Measurements from ENCODE around the gene RAPSN.

The RAPSN gene

GRCh38 chr11:47409440-47410369 lies 39.2 kb downstream of the RAPSN start:
- H3K36me3 ChIP-seq (ENCODE audit: control insufficient read depth, insufficient read depth, low read length): no peaks in the 10 kb centered on the region
- H3K4me3 ChIP-seq (ENCODE audit: low read length): peak overlapping the region; percentile 29
- peak overlapping the region; percentile 72 for H3K9ac ChIP-seq (ENCODE audit: low read length)
- H3K27me3 ChIP-seq (ENCODE audit: control insufficient read depth, insufficient read depth, low read length): no peaks in the 10 kb centered on the region
- H3K4me1 ChIP-seq (ENCODE audit: control insufficient read depth, insufficient read depth, low read length): peaks cover 31% of the 10 kb centered on the region
- no peaks in the 10 kb centered on the region for H3K9me3 ChIP-seq (ENCODE audit: control insufficient read depth, low read length)

DNA sequence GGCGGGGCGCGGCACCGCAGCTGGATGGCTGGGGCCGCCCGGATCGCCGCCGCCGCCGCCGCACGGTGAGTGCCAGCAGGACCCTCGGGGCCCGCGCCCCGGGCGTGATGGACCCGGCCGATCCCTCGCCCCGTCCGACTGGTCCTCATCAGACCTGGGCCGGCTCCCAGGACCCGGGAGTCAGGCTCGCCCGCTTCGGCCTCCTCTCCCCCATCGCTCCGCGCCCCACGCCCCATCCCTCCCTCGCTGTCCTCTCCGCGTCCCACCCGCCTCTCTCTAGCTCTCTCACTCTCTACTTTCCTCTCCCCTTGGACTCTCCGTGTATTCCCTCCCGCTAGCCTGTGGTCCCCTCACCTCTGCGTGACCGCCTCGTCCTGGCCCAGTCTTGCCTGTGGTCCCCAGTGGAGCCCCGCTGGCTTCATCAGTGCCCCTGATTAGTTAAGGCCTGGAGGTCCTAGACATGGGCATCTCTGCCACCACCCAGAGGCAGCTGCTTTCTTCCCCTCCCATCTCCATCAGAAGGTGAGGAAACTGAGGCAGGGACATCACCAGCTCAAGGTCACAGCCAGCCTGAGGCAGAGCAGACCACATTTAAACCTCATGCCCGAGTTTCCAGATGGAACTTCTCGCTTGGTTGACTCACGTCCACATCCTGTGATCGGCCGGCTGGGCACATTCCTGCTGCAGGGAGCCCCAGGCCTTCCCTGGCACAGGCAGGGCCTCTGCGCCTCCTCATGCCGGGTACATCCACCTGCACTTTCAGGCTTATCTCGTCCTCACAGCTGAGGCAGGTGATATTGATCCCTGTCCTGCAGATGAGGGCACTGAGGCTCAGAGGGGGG lies 40.1 kb downstream of the RAPSN start:
- H3K4me3 ChIP-seq (ENCODE audit: low read length): peak overlapping the region; percentile 29
- H3K9me3 ChIP-seq (ENCODE audit: control insufficient read depth, low read length): no peaks in the 10 kb centered on the region
- no peaks in the 10 kb centered on the region for H3K27me3 ChIP-seq (ENCODE audit: control insufficient read depth, insufficient read depth, low read length)
- H3K4me1 ChIP-seq (ENCODE audit: control insufficient read depth, insufficient read depth, low read length): peaks cover 31% of the 10 kb centered on the region
- H3K9ac ChIP-seq (ENCODE audit: low read length): peak overlapping the region; percentile 72
- no peaks in the 10 kb centered on the region for H3K36me3 ChIP-seq (ENCODE audit: control insufficient read depth, insufficient read depth, low read length)

DNA sequence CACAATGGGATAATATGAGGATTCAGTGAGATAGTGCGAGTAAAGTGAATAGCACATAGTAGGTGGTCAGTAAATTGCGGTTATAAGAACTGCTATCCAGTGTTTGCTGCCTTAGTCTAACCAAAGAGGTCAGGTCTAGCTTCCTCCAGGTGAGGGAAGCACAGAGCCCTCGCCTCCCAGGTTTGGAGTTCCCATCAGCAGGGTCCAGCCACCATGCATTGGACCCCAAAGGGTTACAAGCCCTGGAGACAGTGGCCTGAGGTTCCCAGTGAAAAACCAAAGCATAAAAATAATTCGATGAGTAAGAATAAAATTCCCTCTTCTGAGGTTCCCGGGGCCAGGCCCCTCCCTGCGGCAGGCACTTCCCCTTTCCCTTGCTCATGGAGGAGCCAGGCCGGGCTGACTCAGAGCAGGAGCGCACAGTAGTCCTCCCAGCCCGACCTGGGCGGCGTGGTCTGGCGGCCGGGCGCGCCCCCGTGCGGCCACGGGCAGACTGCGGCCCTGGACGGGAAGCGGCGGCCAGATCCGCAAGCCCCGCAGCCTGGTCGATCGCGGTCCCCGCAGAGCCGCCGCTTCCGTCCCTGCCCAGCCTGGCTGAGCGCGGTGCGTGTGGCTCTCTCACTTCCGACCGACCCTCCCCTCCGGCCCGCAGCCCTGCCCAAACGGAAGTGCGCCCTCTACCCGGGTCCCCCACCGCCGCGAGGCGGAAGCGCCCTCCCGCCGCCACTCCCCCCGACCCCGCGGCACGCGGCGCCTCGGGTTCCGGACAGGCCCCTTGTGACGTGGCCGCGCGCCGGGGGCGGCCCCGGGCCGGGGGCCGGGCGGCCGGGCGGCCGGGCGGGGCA lies 41.0 kb downstream of the RAPSN start, which contains the start of gene SLC39A13:
TSS of gene SLC39A13 (plus strand) at position 845 of the 845 bp plus-strand sequence. CDS start 1,505 bp downstream, outside the sequence.
- Histone ChIP-seq H3K36me3 (ENCODE audit: control insufficient read depth, insufficient read depth, low read length) (no peaks in the 10 kb centered on the region), H3K4me3 (ENCODE audit: low read length) (peak within 1 kb of the TSS; percentile 65), H3K27me3 (ENCODE audit: control insufficient read depth, insufficient read depth, low read length) (no peaks in the 10 kb centered on the region), H3K9me3 (ENCODE audit: control insufficient read depth, low read length) (no peaks in the 10 kb centered on the region), H3K4me1 (ENCODE audit: control insufficient read depth, insufficient read depth, low read length) (peaks cover 31% of the 10 kb centered on the region), H3K9ac (ENCODE audit: low read length) (peak within 1 kb of the TSS; percentile 78)

DNA sequence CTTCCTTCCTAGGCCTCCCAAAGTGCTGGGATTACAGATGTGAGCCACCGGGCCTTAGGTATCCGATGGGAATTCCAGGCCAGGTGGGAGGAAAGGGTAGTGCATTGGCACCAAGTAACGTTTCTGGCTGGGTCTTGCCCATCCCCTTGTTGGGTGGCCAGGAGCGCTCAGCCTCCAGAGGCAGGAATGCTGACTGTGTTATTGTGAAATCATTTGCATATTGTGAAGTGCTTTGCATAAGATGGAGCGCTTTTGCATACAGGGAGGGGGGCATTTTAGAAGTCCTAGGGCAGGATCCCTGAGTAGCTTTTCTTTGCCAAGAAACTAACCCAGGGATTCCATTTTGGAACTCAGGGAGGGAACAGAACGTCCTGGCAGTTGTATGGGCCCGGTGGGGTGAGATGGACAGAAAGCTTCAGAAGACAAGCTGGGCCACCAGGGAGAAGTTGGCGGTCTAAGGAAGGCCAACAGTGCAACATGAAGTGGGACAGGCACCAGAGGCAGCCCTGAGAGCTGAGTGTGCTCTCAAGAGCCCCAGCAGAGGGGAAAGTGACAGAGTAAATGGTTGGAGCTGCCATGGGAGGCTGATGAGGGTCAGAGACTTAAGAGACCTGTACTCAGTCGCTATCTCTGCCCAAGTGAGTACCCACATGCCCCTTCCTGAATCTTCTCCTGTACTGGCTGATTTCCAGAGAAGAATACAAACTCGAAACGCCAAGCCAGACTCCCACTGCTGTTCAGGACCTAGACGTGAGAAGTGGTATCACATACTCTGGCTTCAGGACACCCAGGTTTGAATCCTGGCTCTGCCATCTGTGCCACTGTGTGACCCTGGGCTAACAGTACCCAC lies 41.8 kb downstream of the RAPSN start:
- Histone ChIP-seq H3K9ac (ENCODE audit: low read length) (peak overlapping the region; percentile 78), H3K36me3 (ENCODE audit: control insufficient read depth, insufficient read depth, low read length) (no peaks in the 10 kb centered on the region), H3K27me3 (ENCODE audit: control insufficient read depth, insufficient read depth, low read length) (no peaks in the 10 kb centered on the region), H3K9me3 (ENCODE audit: control insufficient read depth, low read length) (no peaks in the 10 kb centered on the region), H3K4me3 (ENCODE audit: low read length) (peak overlapping the region; percentile 65), H3K4me1 (ENCODE audit: control insufficient read depth, insufficient read depth, low read length) (peaks cover 31% of the 10 kb centered on the region)

- Histone ChIP-seq H3K4me1 (ENCODE audit: control insufficient read depth, insufficient read depth, low read length) (peaks cover 17% of the 10 kb centered on the region), H3K9ac (ENCODE audit: low read length) (no peak overlapping the region), H3K4me3 (ENCODE audit: low read length) (no peak overlapping the region), H3K9me3 (ENCODE audit: control insufficient read depth, low read length) (no peaks in the 10 kb centered on the region), H3K27me3 (ENCODE audit: control insufficient read depth, insufficient read depth, low read length) (no peaks in the 10 kb centered on the region), H3K36me3 (ENCODE audit: control insufficient read depth, insufficient read depth, low read length) (no peaks in the 10 kb centered on the region)
These were observed 45.4 kb downstream of the RAPSN start for GRCh38 chr11:47403571-47403970.

GRCh38 chr11:47403135-47403534 lies 45.8 kb downstream of the RAPSN start:
- Histone ChIP-seq H3K4me1 (ENCODE audit: control insufficient read depth, insufficient read depth, low read length) (peaks cover 17% of the 10 kb centered on the region), H3K4me3 (ENCODE audit: low read length) (no peak overlapping the region), H3K9ac (ENCODE audit: low read length) (no peak overlapping the region), H3K36me3 (ENCODE audit: control insufficient read depth, insufficient read depth, low read length) (no peaks in the 10 kb centered on the region), H3K9me3 (ENCODE audit: control insufficient read depth, low read length) (no peaks in the 10 kb centered on the region), H3K27me3 (ENCODE audit: control insufficient read depth, insufficient read depth, low read length) (no peaks in the 10 kb centered on the region)

DNA sequence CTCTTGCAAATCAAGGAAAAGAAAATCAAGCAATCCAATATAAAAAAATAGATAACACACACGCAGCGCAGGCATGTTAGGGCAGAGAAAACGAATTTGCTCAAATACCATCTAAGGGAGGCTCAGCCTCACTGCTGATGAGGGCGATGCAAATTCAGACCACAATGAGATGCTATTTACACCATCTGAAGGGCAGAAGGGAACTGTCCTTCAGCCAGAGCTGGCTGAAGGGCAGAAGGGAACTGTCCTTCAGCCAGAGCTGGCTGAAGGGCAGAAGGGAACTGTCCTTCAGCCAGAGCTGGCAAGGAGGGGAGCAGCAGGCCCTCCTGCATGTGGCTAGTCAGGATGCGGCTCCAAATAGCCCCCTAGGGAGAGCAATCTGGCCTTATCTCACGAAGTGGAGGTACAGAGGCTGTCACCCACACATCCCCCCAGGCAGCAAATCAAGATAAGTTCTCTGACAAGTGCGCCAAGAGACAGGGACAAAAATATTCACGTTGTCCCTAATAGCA lies 48.1 kb downstream of the RAPSN start:
- H3K9ac ChIP-seq (ENCODE audit: low read length): peak overlapping the region; percentile 69
- no peaks in the 10 kb centered on the region for H3K36me3 ChIP-seq (ENCODE audit: control insufficient read depth, insufficient read depth, low read length)
- H3K27me3 ChIP-seq (ENCODE audit: control insufficient read depth, insufficient read depth, low read length): no peaks in the 10 kb centered on the region
- no peak overlapping the region for H3K4me3 ChIP-seq (ENCODE audit: low read length)
- H3K9me3 ChIP-seq (ENCODE audit: control insufficient read depth, low read length): no peaks in the 10 kb centered on the region
- H3K4me1 ChIP-seq (ENCODE audit: control insufficient read depth, insufficient read depth, low read length): peaks cover 7% of the 10 kb centered on the region

GRCh38 chr11:47399860-47400767 lies 48.8 kb downstream of the RAPSN start:
- no peaks in the 10 kb centered on the region for H3K27me3 ChIP-seq (ENCODE audit: control insufficient read depth, insufficient read depth, low read length)
- H3K4me1 ChIP-seq (ENCODE audit: control insufficient read depth, insufficient read depth, low read length): peaks cover 7% of the 10 kb centered on the region
- H3K9ac ChIP-seq (ENCODE audit: low read length): peak overlapping the region; percentile 69
- H3K4me3 ChIP-seq (ENCODE audit: low read length): peak overlapping the region; percentile 25
- no peaks in the 10 kb centered on the region for H3K9me3 ChIP-seq (ENCODE audit: control insufficient read depth, low read length)
- no peaks in the 10 kb centered on the region for H3K36me3 ChIP-seq (ENCODE audit: control insufficient read depth, insufficient read depth, low read length)

DNA sequence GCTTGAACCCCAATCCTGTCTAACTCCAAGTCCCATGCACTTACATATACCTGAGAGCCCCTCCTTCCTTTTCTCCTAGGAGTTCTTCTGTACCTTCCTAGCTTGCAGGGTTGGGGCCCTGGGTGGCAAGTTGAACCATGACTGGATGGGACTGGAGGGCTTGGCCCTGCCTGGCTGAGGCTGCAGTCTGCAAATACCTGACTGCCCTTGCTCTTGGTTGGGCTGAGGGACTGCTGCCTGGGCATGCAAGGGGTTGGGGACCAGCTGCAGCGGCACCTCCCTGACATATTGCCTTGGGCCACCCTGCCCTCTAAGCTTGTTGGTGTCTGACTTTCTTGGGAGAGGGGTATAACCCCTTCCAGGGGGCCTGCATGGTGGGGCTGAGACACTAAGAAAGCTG lies 50.4 kb downstream of the RAPSN start:
- Histone ChIP-seq H3K9me3 (ENCODE audit: control insufficient read depth, low read length) (no peaks in the 10 kb centered on the region), H3K9ac (ENCODE audit: low read length) (no peak overlapping the region), H3K4me1 (ENCODE audit: control insufficient read depth, insufficient read depth, low read length) (peaks cover 7% of the 10 kb centered on the region), H3K27me3 (ENCODE audit: control insufficient read depth, insufficient read depth, low read length) (no peaks in the 10 kb centered on the region), H3K36me3 (ENCODE audit: control insufficient read depth, insufficient read depth, low read length) (no peaks in the 10 kb centered on the region), H3K4me3 (ENCODE audit: low read length) (no peak overlapping the region)

DNA sequence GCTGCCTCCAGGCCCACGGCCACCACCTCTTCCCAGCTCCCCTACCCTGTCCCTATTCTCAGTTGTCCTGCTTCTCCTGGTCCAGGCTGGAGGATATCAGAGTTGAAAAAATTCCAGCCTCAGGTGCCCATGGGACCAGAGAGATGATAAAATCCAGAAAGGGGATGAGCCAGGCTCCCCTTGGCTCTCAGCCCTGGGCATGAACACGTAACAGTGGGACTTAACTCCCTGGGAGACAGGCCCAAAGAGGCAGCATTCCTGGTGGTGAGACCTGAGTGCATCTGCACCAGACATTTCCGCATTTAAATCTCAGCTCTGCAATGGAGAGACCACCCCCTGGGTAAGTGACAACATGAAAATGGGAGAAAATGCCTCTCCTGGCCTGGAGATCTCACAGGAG lies 50.9 kb downstream of the RAPSN start:
- H3K4me3 ChIP-seq (ENCODE audit: low read length): no peak overlapping the region
- no peaks in the 10 kb centered on the region for H3K27me3 ChIP-seq (ENCODE audit: control insufficient read depth, insufficient read depth, low read length)
- no peaks in the 10 kb centered on the region for H3K9me3 ChIP-seq (ENCODE audit: control insufficient read depth, low read length)
- no peaks in the 10 kb centered on the region for H3K36me3 ChIP-seq (ENCODE audit: control insufficient read depth, insufficient read depth, low read length)
- H3K9ac ChIP-seq (ENCODE audit: low read length): no peak overlapping the region
- peaks cover 7% of the 10 kb centered on the region for H3K4me1 ChIP-seq (ENCODE audit: control insufficient read depth, insufficient read depth, low read length)

Data from mucosa of stomach (tissue), 1 donor.